SU-DHL-6 (cell line): Measurements from ENCODE around the gene ANO10.

Source experiments
- CTCF ChIP-seq: fragments of 200-600 bp; sonication (generic); IDR thresholded peaks from one replicate; pipeline ENCODE4 v1.5.1; 2017; ENCODE audit warnings: antibody characterized with exemption, mild to moderate bottlenecking, low read length, moderate library complexity; ENCODE audit not compliant: insufficient read depth, poor library complexity, severe bottlenecking
- EZH2phosphoT487 ChIP-seq: fragments of 200-600 bp; sonication (generic), shearing (Covaris generic); conservative IDR thresholded peaks from 2 replicates; pipeline ENCODE4 v1.6.1; 2018; ENCODE audit warnings: mild to moderate bottlenecking, antibody characterized with exemption, low read length, moderate library complexity, mixed read lengths

- no peak for TF ChIP-seq CTCF
- no peak for TF ChIP-seq EZH2phosphoT487
These were observed 250.3 kb downstream of the ANO10 start for GRCh38 chr3:43371494-43371893.
